Measurements from ENCODE around the gene SLC45A3. TPM values are rescaled to one million over a fixed set of nuclear protein-coding genes. Genes with fewer than 3 reads are reported as not detected.

SLC45A3 gene
- total and polyA plus RNA-seq, 2 of the 4 experiments (the other 2 are of a cell fraction) = 1.4 to 2.5 TPM

- Histone ChIP-seq H2AFZ (replicated peaks; ENCODE audit: low read length, poor library complexity) (no peak overlapping the region), H3K14ac (replicated peaks; ENCODE audit: low read depth, low read length) (no peak overlapping the region), H3K27ac (ENCODE audit: insufficient read depth, low read length) (no peak overlapping the region), H3K4ac (ENCODE audit: low read depth, low read length) (no peak overlapping the region), H4K5ac (ENCODE audit: low read depth, low read length) (no peak overlapping the region), H3K9me1 (ENCODE audit: insufficient read depth, low read length) (peaks cover 10% of the 10 kb centered on the region; the same call in 1 of the 2 replicates), H3K27me3 (ENCODE audit: control insufficient read depth, insufficient read depth, low read length) (no peaks in the 10 kb centered on the region), H3K9ac (ENCODE audit: low read depth, low read length) (no peak overlapping the region), H3K18ac (ENCODE audit: low read depth, low read length) (no peak overlapping the region), H3K4me3 (ENCODE audit: insufficient read depth, low read depth, low read length) (no peak overlapping the region), H3K23ac (ENCODE audit: low read depth, low read length) (no peak overlapping the region), H3K4me1 (ENCODE audit: control insufficient read depth, insufficient read depth, low read length) (peaks cover 8% of the 10 kb centered on the region), H3K4me2 (ENCODE audit: low read depth, low read length) (no peak overlapping the region), H3K56ac (ENCODE audit: extremely low read depth, insufficient read depth, low read length) (no peak overlapping the region), H4K8ac (ENCODE audit: low read depth in 2 of 2, low read length in 2 of 2) (no peak overlapping the region), H3K9me3 (ENCODE audit: control insufficient read depth, insufficient read depth, low read length) (no peaks in the 10 kb centered on the region), H2AK5ac (ENCODE audit: low read depth, low read length) (no peak overlapping the region), H2BK120ac (ENCODE audit: low read depth, low read length) (no peak overlapping the region), H2BK5ac (ENCODE audit: low read depth, low read length, poor library complexity, severe bottlenecking) (no peak overlapping the region), H4K20me1 (ENCODE audit: insufficient read depth, low read length) (peaks cover 4% of the 10 kb centered on the region; the same call in 1 of the 2 replicates), H2BK15ac (ENCODE audit: low read depth, low read length) (no peak overlapping the region), H2BK20ac (ENCODE audit: low read depth, low read length) (no peak overlapping the region), H4K91ac (ENCODE audit: insufficient read depth, low read depth, low read length) (no peak overlapping the region), H2AK9ac (replicated peaks; ENCODE audit: low read depth, low read length, poor library complexity) (no peak overlapping the region), H3K36me3 (ENCODE audit: control insufficient read depth, insufficient read depth, low read length) (peaks cover under 1% of the 10 kb centered on the region), H3K79me1 (ENCODE audit: low read depth in 1 of 2, low read length in 2 of 2) (peaks cover 8 to 19% of the 10 kb centered on the region in 2 experiments; a peak in 3 of 4 replicates)
- ChIA-PET POLR2A (ENCODE audit: unreplicated experiment) (no interaction called here), CTCF (interaction anchor here (0.6 to 7.0 kb wide), 6 partner anchors 12 to 121 kb away, joined by 3 to 53 read pairs (median 4); no protein-coding TSS in a partner anchor)
- no peak for TF ChIP-seq RFX5 (IDR thresholded peaks at IDR 0.05; ENCODE audit: low read depth, low read length)
- TF ChIP-seq CEBPB (IDR thresholded peaks at IDR 0.05; ENCODE audit: low read depth, low read length) = no peak
- TF ChIP-seq RAD21 (IDR thresholded peaks at IDR 0.05; ENCODE audit: low read length) = no peak
- TF ChIP-seq MXI1 (IDR thresholded peaks at IDR 0.05; ENCODE audit: borderline replicate concordance, low read depth, low read length) = no peak
- TF ChIP-seq CTCF (conservative IDR thresholded peaks at IDR 0.05; ENCODE audit: low read depth, low read length) = no peak
- TF ChIP-seq FOS (IDR thresholded peaks at IDR 0.05; ENCODE audit: low read depth, low read length) = no peak
- TF ChIP-seq ELK1 (IDR thresholded peaks at IDR 0.05; ENCODE audit: borderline replicate concordance, low read depth, low read length) = no peak
- no peak for TF ChIP-seq MAFK (IDR thresholded peaks at IDR 0.05; ENCODE audit: low read depth, low read length)
- TF ChIP-seq BHLHE40 (IDR thresholded peaks at IDR 0.05; ENCODE audit: low read depth, low read length) = no peak
- no peak for TF ChIP-seq MAZ (IDR thresholded peaks at IDR 0.05; ENCODE audit: borderline replicate concordance, low read depth, low read length)
- TF ChIP-seq USF2 (IDR thresholded peaks at IDR 0.05; ENCODE audit: low read depth, low read length) = no peak
- no peak for TF ChIP-seq POLR2A (IDR thresholded peaks at IDR 0.05; ENCODE audit: low read depth, low read length)
- TF ChIP-seq SMC3 (IDR thresholded peaks at IDR 0.05; ENCODE audit: low read depth, low read length) = no peak
- TF ChIP-seq CHD1 (IDR thresholded peaks at IDR 0.05; ENCODE audit: low read depth, low read length) = no peak
- TF ChIP-seq RCOR1 (IDR thresholded peaks at IDR 0.05; ENCODE audit: insufficient replicate concordance, low read length) = no peak
- TF ChIP-seq NFE2L2 (IDR thresholded peaks at IDR 0.05; ENCODE audit: low read depth, low read length) = no peak
- DNase-seq (no peak), ATAC-seq (ENCODE audit: low read depth) (no peak)
- no TSS peak for BruUV-seq (replicated peaks)
- dilution Hi-C loops (cut with HindIII; ENCODE audit: low sequenced_read_pairs, unreplicated experiment) = no loop called here
- WGBS, 2 experiments (ENCODE audit: extremely low coverage in 2 of 2, insufficient read length in 1 of 2) = no CpG with 5 or more reads among the region's 2 CpGs
- intact Hi-C loops (cut with micrococcal nuclease) = loop anchor here (2.0 kb wide), 2 partner anchors 121 to 181 kb away; no protein-coding TSS in a partner anchor
- in situ Hi-C loops (cut with MboI; ENCODE audit: low sequenced_read_pairs) = loop anchor here (5.0 kb wide), 2 partner anchors 42 to 117 kb away; no protein-coding TSS in a partner anchor
Observed at GRCh38 chr1:205709640-205710039, 29.3 kb upstream of the SLC45A3 start.

Measured in IMR-90 (cell line).